AG08395 (cell line): ENCODE results near the gene THBS3.
"Not testable (repeated sequence)": the region's sequence is repeated elsewhere in the genome, so short reads cannot be mapped to it uniquely, and the experiment has no call there.

Experiments
- DNase-seq: peaks from one replicate; pipeline ENCODE4 v3.0.0; 2012; ENCODE audit warnings: mixed read lengths, low spot score

THBS3 gene

DNA sequence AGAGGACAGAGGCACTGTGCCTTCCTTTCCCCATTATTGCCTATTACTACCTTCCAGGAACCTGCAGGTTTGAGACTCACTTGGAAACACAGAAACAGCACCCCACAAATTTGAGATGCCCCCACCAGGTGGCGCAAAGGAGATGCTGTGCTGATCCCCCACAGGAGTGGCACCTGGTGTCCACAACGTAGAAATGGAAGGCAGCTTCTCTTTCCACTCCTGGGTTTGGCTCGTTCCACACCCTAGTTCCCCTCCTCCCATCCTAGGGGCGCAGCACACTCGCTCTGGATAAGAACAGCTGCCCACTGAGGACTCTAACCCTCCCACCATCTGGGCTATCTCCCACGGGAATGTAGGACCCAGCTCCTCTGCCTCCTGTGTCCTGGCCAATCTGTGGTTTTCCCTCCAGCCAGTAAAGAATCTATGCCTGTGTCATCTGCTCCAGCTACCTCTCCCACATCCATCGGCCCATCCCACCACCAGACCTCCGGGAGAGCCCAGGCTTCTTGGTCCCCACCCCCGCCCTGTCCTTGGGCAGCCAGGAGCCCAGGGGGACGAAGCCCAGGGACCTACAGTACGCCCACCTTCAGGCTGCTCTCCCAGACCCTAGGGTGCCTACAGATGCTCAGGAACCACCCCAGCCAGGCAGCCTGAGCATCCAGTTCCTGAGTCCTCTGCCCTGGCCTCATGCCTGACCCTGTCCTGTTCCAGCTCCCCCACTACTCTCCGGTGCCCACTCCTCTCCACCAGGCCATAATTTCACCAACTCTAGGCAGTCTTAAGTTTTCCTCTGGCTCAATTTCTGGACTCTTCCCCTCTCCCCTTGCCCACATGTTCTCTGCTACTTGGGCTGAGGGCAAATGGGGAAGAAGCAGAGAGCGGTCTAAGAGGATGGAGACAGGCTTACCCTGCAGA lies 549 bp downstream of the THBS3 start:
- DNase-seq = peak; percentile 79

DNA sequence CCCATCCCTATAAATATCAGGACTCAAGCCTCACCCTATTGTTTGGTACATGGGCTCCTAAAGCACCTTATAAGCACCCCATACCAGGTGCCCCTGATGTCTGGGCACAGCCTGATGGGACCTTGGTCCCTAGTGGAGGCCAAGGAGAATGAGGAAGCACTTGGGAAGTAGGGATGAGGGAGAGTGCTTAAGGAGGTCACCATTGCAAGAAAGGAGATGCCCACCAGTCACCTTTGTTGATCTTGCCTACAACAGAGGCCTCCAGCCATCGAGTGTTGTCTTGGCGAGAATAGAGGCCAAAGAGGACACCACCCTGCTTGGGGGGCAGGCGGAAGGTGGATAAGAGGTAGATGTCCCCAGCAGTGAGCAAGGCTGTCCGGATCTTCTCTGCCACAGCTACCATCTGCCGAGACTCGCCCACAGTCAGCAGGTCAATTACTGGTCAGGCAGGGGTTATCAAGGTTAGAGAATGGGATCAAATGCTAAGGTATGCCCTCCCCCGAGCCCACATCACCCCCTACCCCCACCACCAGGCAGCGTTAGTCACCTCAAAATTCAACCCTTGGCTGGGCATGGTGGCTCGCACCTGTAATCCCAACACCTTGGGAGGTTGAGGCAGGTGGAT lies 1.6 kb downstream of the THBS3 start:
- no peak for DNase-seq

DNA sequence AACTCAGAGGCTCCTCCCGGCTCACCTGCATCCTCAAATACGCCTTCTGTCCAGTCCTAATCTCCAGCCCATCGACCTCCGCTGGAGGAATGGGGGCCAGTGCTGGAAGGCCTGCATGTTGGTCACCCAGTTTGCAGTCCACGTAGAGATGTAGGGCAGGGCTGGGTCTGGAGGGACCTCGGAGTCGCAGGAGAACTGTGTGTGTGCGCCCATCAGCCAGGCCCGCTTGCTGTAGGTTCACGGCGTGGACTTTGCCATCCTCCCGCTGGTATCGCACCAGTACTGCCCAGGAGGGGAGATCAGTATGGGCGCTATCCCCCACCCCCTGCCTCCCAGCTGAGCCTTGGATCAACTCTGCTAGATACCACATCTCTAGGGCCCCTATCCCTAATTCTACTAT lies 2.7 kb downstream of the THBS3 start:
- no peak for DNase-seq

DNA sequence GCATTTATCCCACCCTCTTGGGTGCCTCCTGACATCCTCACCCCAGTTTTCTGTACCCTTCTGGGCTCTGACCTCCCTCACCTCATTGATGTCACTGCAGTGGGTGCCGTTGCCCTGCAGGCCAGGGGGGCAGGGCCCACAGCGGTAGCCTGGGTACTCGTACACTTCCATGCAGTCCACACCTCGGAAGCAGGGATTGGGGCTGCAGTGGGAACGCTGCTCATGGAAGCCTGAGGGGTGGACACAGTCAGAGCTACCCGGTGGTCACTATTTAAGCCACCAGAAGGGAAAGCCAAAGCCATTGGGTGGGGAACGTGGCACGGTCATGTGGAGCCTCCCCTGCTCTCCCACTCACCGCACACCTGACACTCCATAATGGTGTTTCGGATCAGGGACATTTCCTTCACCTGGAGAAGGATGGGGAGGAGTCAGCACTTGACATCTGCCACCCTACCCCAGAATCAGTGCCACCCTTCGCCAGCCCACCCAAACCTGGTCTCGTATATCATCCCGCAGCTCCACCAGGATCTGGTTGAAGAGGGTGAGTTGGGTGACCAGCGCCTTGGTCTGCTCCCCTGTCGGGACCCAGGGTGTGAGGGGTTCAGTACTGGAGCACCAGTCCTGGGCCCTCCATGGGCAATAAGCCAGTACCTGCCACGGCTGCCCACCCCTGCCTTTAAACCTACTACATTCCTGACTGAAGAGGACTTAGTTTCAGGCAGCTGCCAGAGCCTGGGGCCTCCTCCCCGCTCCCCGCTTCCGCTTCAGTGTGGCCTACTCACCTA lies 4.8 kb downstream of the THBS3 start:
- no peak for DNase-seq

DNA sequence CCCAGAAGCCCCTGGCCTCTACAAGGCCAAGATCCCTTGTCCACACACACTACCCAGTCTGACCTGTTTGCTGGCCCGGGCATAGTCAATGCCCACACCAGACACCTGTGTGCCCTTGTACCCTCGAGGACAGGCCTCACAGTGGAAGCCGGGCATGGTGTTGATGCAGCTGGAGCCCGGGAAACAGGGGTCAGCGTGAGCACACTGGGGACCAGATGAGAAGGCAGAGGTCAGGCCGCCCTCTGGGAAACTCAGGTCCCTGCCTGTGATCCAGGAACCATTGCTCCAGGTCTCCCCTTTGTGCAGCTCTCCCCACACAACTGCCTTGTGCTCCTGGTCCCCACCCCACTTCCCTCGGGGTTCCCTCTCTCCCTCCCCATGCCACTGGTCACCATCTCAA lies 5.5 kb downstream of the THBS3 start:
- DNase-seq = no peak

DNA sequence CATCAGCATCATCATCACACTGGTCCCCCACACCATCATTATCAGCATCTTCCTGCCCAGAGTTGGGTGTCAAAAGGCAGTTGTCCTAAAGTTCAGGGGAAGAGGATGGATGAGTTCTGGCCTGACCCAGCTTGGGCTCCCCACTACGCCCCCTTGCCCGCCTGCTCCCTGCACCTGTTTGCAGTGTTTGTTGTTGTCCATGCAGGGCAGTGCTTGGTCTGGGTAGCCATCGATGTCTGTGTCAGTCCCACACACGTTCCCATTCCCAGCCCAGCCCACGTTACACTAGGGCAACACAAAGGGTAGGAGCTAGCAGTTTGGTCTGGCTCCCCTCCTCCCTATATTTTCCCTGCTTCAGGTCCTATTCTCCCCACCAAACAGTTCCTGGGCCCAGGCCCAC lies 6.8 kb downstream of the THBS3 start:
- DNase-seq = no peak

DNA sequence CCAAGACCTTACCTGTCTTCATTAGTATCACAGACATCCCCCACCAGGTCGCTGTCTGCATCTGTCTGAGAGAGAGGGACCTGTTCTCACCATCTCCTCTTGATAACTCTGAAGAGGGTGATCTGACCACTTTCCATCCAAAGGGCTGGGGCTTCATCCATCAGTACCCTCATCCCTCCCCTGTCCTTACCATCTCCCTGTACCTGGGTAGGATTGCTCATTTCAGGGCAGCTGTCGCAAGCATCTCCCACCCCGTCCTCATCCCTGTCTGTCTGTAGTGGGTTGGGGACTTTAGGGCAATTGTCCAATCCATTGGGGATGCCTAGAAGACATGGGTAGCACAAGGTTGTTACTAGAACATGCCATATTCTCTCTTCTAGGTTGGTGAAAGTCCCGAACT lies 7.9 kb downstream of the THBS3 start:
- no peak for DNase-seq

GRCh38 chr1:155198547-155198906 lies 9.2 kb downstream of the THBS3 start:
- DNase-seq = no peak

DNA sequence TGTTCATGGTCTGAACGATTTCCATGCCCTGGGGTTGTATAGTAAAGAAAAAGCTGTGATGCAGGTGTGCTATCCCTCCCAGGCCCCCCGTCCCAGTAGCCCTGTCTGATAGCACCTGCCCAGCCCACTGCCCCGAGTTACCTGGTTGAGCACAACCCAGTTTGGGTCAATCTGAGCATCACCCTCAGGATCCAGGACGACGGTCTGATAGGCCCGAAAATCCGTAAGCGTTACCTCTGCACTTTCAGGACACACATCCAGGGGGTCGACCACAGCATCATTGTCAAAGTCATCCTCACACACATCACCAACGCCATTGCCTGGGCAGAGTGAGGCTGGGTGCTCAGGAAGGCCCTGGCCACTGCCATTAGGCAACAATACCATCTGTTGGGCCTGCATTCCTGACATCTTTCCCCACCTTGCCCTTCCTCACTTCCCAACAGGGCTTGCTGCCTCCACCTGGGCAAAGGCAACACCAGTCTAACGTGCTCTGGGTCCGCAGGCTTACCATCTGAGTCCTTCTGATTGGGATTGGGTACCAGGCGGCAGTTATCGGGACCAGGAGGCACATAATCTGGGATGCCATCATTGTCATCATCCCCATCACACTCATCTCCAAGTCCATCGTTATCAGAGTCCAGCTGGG lies 9.7 kb downstream of the THBS3 start:
- DNase-seq = no peak

DNA sequence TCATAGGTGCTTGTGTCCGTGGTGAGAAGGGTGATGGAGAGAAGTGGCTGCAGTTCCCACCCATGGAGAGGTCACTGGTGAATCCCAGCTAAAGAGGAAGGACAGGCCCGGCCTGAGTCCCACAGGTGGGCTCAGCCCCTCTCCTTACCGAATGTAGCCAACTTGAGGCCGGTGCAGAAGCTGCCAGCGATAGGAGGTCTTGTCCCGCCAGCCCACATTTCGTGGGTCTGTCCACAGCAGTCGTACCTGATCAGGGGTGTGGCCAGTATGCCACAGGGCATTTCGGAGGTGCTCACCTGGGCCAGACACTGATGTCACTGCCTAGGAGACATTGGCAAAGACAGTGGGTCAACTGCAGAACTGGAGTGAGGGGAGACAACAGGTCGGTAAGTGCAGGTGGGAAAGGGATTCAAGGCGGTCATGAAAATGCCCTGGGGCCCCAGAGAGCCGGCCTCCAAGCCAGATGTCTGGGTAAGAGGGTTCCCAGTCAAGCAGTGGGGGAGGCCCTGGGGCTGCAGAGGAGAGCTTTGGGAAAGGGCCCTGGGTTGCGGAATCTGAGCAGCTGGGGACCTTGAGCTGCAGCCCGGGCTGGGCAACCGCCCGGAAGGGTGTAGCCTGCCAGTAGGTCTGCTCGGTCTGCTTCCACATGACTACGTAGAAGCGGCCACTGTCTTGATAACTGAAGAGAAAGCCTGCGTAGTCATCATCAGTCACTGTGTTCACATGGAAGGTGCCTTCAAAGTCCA lies 10.6 kb downstream of the THBS3 start:
- no peak for DNase-seq

DNA sequence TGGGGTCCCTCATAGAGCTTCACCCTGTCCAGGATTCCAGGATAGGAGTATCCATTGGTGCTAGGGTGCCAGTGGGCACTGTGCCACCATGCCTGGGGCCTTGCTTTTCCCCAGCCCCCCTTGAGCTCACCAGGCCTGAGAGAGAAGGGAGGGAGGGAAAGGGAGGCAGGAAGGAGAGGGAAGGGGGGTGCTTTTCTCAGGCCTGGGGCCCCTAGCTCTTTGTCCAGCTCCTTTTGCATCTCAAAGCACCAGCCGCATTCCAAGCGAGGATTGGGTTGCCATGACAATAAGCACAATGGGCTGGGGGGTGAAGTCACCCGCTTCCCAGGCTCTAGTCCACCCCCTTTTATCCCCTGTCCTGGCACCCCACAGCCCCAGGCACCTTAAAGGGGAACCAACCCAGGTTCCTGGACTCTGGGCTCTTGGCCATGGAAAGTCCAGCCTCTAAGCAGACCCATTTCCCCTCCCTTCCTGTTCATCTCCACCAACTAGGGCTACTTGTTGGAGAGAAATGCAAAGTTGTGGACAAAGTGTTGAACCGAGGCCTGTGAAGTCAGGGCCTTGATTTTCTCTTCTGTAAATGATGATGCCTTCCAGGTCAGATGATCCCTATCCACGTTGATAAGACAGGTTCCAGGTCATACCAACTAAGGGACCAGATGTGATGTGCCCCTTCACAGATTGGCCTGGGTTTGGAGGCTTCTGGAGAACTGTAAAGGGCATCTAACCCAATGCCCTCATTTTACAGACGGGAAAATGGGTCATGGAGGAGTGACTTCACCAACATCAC lies 11.4 kb downstream of the THBS3 start:
- no peak for DNase-seq

DNA sequence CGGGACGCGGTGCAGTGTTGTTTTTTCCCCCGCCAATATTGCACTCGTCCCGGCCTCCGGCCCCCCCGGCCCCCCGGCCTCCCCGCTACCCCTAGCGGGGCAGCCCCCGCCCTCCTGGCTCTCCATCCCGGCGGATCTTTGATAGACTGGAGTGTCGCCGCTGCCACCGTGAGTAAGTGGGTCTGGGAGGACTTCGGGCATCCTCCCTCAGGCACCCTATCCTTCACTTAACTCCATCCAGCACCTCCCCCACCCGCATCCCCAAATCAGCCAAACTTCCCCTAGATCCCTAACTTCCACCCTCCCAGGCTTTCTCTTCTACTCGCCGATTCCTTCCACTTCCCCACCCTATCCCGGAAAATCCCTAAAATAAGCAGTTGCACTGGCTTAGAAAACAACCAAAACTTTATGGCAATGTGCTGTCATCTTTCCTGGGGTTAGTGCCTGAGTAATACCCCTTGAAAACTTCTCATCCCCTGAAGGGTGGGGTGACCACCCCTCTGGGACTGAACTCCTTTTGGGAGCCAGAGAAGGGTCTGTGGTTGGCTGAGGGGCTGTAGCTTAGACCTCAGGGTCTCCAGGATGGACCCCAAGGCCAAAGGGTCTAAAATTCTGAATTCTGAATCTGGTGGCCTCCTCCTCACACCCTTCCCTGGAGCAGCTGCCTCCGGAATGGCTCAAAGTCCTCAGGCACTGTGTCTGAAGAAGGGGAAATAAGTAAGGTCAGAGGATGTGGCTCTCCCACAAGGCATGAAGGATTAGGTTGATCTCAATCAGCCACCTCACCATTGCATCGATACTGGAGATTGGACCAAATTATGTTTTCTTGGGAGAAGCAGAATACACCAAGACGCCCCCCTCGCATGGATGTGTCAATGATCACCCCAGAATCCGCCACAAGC lies 12.2 kb downstream of the THBS3 start:
- DNase-seq = peak; percentile 32

DNA sequence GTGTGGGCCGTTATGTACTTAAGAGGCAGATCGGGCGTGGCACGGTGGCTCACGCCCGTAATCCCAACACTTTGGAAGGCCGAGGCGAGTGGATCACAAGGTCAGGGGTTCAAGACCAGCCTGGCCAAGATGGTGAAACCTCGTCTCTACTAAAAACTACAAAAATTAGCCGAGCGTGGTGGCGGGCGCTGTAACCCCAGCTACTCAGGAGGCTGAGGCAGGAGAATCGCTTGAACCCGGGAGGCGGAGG lies 13.8 kb downstream of the THBS3 start:
- not testable (repeated sequence) for DNase-seq

DNA sequence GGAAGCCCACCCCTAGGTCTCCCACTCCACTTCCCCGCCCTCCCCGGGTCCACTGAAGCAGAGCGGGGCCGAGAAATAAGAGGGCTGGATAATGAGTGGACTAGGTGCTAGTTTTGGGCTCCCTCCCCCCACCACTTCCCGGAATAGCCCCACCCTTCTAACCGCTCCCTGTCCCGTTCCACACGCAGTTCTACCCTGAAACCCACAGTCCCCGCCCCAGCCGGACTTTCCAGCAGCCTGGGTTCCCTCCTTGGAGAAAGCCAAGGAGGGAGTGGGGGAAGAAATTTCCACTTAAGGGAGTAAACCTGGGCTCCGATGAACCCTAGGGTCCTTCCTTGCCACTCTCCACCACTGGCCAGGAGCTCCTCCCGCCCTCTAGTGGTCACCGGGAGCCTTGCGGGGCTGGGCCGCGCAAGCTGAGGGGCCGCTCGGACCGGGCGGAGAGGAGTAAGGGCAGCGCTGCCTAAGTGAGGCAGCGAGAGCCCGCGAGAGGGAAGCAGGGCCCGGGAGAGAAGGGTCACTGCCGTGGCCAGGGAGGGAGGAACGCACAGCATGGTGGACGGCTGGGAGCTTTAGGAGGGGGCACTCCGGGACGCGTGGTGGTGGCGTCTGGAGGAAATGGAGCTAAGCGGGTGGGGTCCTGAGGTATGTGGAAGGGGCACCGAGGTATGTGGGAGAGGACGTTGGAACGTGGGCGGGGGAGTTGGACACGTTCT lies 14.3 kb downstream of the THBS3 start:
- peak; percentile 90 for DNase-seq

DNA sequence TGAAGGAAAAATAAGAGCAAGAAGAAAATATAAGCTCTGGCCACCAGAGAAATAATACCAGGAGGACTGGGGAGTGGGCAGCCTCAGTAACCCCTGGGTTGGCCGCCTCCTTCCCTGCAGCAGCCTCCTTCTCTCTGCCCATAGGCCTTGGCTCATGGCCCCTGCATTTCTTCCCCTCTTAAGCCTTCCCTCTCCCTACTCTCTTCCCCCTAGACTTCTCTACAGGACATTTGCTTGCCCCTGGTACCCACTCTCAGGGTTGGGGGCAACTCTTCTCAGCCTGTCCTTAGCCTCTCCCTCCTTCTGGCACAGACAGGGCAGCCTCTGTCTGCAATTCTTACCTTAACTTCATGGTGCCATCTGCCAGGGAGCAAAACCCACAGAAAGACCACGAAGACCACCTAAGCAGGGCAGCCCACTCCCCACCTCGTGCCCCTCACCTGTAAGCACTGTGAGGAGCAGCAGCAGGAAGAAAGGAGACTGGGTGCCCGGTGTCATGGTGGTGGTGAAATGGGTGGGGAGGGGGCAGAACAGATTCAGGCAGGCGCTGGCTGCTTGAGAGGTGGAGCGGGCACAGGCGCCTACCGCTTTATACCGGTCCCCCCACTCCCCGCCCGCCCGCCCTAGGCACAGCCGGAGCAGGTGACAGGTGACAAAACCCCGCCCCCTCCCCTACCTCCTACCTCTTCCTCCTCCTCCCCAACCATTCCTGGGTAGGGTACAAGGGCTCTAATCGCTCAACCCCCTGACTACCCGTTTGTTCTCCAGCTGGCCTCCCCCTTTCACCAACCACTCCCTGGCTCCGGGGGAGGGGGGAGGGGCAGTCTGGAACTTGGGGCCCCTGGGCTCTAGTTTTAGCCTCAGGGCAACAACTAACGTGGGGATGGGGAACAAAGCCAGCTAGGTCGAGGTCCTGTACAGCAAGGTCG lies 15.1 kb downstream of the THBS3 start:
- no peak for DNase-seq

DNA sequence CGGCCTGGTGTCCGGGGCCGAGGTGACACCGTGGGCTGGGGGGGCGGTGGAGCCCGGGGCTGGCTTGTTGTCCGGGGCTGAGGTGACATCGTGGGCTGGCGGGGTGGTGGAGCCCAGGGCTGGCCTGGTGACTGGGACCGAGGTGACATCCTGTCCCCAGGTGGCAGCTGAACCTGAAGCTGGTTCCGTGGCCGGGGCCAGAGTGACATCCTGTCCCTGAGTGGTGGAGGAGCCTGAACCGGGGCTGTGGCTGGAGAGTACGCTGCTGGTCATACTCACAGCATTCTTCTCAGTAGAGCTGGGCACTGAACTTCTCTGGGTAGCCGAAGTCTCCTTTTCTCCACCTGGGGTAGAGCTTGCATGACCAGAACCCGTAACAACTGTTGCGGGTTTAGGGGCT lies 15.8 kb downstream of the THBS3 start:
- no peak for DNase-seq

GRCh38 chr1:155189926-155190325 lies 17.8 kb downstream of the THBS3 start:
- DNase-seq = not testable (repeated sequence)

DNA sequence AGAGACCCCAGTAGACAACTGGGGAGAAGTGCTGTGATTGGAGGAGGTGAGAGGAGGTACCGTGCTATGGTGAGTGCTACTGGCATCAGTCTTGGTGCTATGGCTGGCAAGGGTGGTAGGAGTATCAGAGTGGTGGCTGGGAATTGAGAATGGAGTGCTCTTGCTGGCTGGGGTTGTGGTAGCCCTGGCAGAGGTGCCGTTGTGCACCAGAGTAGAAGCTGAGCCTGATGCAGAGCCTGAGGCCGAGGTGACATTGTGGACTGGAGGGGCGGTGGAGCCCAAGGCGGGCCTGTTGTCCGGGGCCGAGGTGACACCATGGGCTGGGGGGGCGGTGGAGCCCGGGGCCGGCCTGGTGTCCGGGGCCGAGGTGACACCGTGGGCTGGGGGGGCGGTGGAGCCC lies 19.4 kb downstream of the THBS3 start:
- no peak for DNase-seq
